Peyer's patch (tissue), 4 donors: ENCODE results near the gene DNER. TPM values are rescaled to one million over a fixed set of nuclear protein-coding genes. Genes with fewer than 3 reads are reported as not detected.

ENCODE experiments used
- DNase-seq, 3 donors: peaks; one replicate each; pipeline ENCODE4 v3.0.0-alpha.2; 2017 to 2019
- H3K27ac ChIP-seq, 4 donors: fragments of 200-600 bp; sonication (generic); one replicate each; pipeline ENCODE4 v1.5.1; 2016 to 2019
- H3K27me3 ChIP-seq, 2 donors: fragments of 200-600 bp; sonication (generic); one replicate each; pipeline ENCODE4 v1.5.1; 2019
- H3K36me3 ChIP-seq, 3 donors: fragments of 200-600 bp; sonication (generic); one replicate each; pipeline ENCODE4 v1.5.1; 2016 to 2019
- H3K4me1 ChIP-seq, 4 donors: fragments of 200-600 bp; sonication (generic); one replicate each; pipeline ENCODE4 v1.5.1; 2016 to 2019
- H3K4me3 ChIP-seq, 4 donors: fragments of 200-600 bp; sonication (generic); 1 replicate in 3 of 4; 2 replicates in 1 of 4; pipeline ENCODE4 v1.5.1; 2016 to 2019; ENCODE audit warnings: mild to moderate bottlenecking in 1 of 4
- H3K9me3 ChIP-seq, 4 donors: fragments of 200-600 bp; sonication (generic); one replicate each; pipeline ENCODE4 v1.5.1; 2016 to 2019; ENCODE audit warnings: mild to moderate bottlenecking in 1 of 4
- CTCF ChIP-seq, 6 experiments: fragments of 450-650 bp in 4 of 6; fragments of 200-600 bp in 2 of 6; sonication (generic) in 1 of 6; IDR thresholded peaks; one replicate each; pipeline ENCODE4 v1.5.1; 2017 to 2019; ENCODE audit warnings: antibody characterized with exemption in 6 of 6, mild to moderate bottlenecking in 3 of 6, moderate library complexity in 1 of 6
- POLR2A ChIP-seq, 2 donors: fragments of 450-650 bp; IDR thresholded peaks; one replicate each; pipeline ENCODE4 v1.5.1; 2017; ENCODE audit warnings: antibody characterized with exemption in 2 of 2, mild to moderate bottlenecking in 2 of 2, moderate library complexity in 2 of 2
- total RNA-seq, 4 donors: library from RNA; depleted of rRNA; stranded (reverse); fragments of >200 nt; gene quantifications; one replicate each; pipeline ENCODE4 v1.1.0, GENCODE V29; 2016

DNER gene
- total RNA-seq, 4 donors from 2014 or later: 0.35 to 2.5 (median 1.3) TPM; not detected in 1

GRCh38 chr2:229660951-229661350 lies 53.4 kb downstream of the DNER start:
- no peak overlapping the region for H3K27ac ChIP-seq
- no peaks in the 10 kb centered on the region for H3K36me3 ChIP-seq
- H3K27me3 ChIP-seq: no peaks in the 10 kb centered on the region
- no peak for DNase-seq
- no peaks in the 10 kb centered on the region for H3K9me3 ChIP-seq
- TF ChIP-seq POLR2A (IDR thresholded peaks at IDR 0.05) (no peak), CTCF (IDR thresholded peaks at IDR 0.05) (no peak)
- H3K4me1 ChIP-seq: no peaks in the 10 kb centered on the region
- no peak overlapping the region for H3K4me3 ChIP-seq

GRCh38 chr2:229660391-229660790 lies 54.0 kb downstream of the DNER start:
- H3K36me3 ChIP-seq: no peaks in the 10 kb centered on the region
- no peak overlapping the region for H3K27ac ChIP-seq
- DNase-seq: no peak
- TF ChIP-seq CTCF (IDR thresholded peaks at IDR 0.05) (no peak), POLR2A (IDR thresholded peaks at IDR 0.05) (no peak)
- H3K9me3 ChIP-seq: no peaks in the 10 kb centered on the region
- H3K27me3 ChIP-seq: no peaks in the 10 kb centered on the region
- no peak overlapping the region for H3K4me3 ChIP-seq
- no peaks in the 10 kb centered on the region for H3K4me1 ChIP-seq

- Histone ChIP-seq H3K4me1 (no peaks in the 10 kb centered on the region), H3K9me3 (no peaks in the 10 kb centered on the region), H3K36me3 (no peaks in the 10 kb centered on the region), H3K27me3 (no peaks in the 10 kb centered on the region), H3K27ac (no peak overlapping the region), H3K4me3 (no peak overlapping the region)
- TF ChIP-seq POLR2A (IDR thresholded peaks at IDR 0.05) (no peak), CTCF (IDR thresholded peaks at IDR 0.05) (no peak)
- DNase-seq: no peak
These were observed 56.4 kb downstream of the DNER start for GRCh38 chr2:229658004-229658403.

DNA sequence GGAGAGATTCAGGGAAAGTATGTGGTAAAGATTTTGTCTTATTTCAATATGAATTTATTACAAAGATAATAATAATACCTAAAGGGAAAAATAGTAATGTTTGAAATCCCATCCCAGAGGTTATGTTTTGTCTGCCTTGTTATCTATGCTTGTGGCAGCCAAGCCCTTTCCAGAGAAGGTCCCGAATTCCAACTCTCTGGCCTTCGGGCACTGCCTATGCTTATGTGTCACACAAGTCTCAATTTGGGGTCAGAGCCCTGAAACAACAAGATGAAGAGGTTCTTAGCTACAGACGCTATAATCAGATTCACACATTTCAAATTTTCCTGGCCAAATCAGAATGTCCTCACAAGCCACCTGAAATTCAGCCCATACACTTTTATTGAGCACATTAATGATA lies 59.9 kb downstream of the DNER start:
- no peak overlapping the region for H3K27ac ChIP-seq
- H3K4me3 ChIP-seq: no peak overlapping the region
- no peaks in the 10 kb centered on the region for H3K4me1 ChIP-seq
- H3K36me3 ChIP-seq: no peaks in the 10 kb centered on the region
- no peak for DNase-seq
- no peaks in the 10 kb centered on the region for H3K27me3 ChIP-seq
- no peaks in the 10 kb centered on the region for H3K9me3 ChIP-seq
- no peak for TF ChIP-seq CTCF (IDR thresholded peaks at IDR 0.05)
- no peak for TF ChIP-seq POLR2A (IDR thresholded peaks at IDR 0.05)

GRCh38 chr2:229653531-229653930 lies 60.8 kb downstream of the DNER start:
- Histone ChIP-seq H3K36me3 (no peaks in the 10 kb centered on the region), H3K4me3 (no peak overlapping the region), H3K4me1 (no peaks in the 10 kb centered on the region), H3K27me3 (no peaks in the 10 kb centered on the region), H3K9me3 (no peaks in the 10 kb centered on the region), H3K27ac (no peak overlapping the region)
- no peak for DNase-seq
- TF ChIP-seq POLR2A (IDR thresholded peaks at IDR 0.05) (no peak), CTCF (IDR thresholded peaks at IDR 0.05) (no peak)

DNA sequence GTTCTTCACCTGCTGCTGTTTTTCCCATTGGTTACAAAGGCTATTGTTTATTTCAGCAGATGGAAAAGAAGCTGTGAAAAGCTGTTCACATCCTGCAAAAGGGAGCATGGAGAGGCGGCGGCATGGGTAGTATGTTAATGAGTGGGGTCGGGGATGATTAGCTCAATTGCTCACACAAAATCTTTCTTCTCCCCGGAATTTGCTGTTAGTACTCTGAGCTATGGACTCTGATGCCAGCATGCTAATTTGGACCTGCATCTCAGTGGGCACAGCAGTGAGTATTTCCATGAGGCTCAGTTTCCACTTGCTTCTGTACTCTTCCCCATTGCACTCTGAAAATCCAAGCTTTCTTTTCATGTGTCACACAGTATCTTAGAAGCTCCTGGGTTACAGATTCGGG lies 61.6 kb downstream of the DNER start:
- TF ChIP-seq POLR2A (IDR thresholded peaks at IDR 0.05): no peak
- TF ChIP-seq CTCF (IDR thresholded peaks at IDR 0.05): no peak
- no peaks in the 10 kb centered on the region for H3K9me3 ChIP-seq
- no peaks in the 10 kb centered on the region for H3K36me3 ChIP-seq
- H3K27me3 ChIP-seq: no peaks in the 10 kb centered on the region
- no peaks in the 10 kb centered on the region for H3K4me1 ChIP-seq
- no peak overlapping the region for H3K27ac ChIP-seq
- no peak for DNase-seq
- no peak overlapping the region for H3K4me3 ChIP-seq
